AG08395 (cell line): ENCODE data around the gene PTPRN2.
"Not testable (repeated sequence)": the region's sequence is repeated elsewhere in the genome, so short reads cannot be mapped to it uniquely, and the experiment has no call there.

Experiments used
- DNase-seq: peaks from one replicate; pipeline ENCODE4 v3.0.0; 2012; ENCODE audit warnings: mixed read lengths, low spot score

PTPRN2 gene

DNA sequence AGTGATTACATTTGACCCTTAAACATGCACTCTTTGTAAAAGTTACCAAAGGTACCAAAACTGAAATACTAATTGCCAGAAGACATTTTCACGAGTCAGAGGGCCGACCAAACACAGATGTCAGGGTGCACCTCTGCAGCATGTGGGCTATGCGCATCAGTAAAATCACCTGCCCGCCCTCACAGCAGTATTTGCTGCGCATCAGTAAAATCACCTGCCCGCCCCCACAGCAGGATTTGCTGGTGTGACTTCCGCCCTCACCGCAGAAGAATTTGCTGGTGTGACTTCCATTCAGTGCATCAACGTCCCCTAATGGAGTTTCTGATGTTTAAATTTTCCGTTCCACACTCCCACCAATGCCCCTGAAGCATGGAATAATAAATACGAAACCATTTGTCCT, 202.9 kb downstream of the PTPRN2 start:
- no peak for DNase-seq

DNA sequence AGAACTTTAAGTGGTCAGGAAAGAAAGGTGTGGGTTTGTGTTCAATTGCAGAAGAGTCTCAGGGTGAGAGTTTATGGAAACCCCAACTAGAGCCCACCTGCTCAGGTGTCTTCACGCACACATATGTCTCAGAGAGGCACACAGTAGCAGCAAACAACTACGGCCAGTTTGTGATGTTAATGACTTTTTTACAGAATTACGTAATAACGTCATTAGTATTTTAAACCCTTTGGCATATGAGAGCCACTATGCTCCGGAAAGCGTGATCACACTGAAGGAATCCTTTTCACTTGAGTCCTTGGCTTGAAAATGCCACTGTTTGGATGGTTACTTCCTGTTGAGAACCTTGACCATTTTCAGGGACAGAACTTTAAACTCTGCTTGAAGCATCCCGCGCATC, 204.0 kb downstream of the PTPRN2 start:
- DNase-seq: no peak

DNA sequence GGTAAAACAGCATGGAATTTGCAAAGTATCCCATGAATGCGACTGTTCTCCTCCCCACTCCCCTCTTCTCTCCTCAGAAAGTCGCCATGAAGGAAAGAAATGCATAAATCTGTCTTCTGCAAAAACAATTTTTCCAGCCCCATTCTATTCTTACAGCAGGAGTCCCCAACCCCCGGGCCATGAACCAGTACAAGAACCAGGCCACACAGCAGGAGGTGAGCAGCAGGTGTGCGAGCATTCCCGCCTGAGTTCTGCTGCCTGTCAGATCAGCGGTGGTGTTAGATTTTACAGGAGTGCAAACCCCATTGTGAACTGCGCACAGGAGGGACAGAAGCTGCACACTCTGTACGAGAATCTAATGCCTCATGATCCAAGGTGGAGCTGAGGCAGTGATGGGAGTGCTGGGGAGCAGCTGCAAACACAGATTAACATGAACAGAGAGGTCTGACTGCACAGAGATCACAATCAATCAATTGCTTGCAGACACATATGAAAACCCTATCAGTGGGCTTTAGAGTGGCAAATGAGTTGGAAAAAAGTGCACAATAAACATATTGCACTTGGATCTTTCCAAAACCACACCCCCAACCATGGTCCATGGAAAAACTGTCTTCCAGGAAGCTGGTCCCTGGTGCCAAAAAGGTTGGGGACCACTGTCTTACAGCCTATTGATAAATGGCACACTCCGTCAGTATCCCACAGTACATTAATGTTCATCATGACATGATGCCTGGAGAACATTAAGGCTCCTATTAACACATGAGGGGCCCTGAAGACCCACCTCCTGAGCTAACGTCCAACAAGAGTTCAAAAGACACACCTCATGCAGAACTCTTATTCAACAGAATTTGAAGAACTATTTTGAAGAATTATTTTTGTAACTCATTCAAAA, 205.0 kb downstream of the PTPRN2 start:
- no peak for DNase-seq

DNA sequence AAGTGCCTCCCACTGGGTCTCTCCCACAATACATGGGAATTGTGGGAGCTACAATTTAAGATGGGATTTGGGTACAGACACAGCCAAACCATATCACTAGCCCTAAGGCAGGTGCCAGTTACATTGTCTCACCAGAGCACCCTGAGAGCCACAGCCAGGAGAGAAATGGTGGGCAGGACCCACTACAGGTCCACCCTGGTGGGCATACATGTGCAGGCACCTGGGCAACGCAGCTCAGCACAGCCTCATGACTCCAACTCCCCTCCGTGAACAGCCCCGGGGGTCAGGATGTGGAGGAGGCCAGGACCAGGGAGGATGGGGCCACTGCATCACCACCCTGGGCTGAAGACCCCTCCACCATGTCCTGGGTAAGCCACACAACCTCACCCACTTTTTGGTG, 205.7 kb downstream of the PTPRN2 start:
- DNase-seq: no peak

DNA sequence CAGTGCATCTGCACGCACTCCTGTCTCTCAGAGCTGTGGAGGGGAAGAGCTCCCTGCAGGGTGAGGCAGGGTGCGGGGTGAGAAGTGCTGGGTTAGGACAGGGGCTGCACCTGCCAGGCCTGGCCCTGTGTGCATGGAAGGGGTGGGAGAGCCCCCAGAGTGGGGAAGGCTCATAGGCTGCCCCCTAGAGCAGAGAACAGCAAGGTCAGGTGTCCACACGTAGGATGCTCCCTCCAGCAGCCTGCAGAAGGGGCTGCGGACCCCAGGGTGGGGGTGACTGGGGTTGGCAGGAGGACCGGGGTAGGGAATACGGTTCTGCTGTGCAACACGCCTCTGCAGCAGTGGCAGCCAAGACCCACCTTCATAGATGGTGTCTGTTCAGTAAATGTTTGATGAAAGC, 208.6 kb downstream of the PTPRN2 start:
- DNase-seq: no peak

DNA sequence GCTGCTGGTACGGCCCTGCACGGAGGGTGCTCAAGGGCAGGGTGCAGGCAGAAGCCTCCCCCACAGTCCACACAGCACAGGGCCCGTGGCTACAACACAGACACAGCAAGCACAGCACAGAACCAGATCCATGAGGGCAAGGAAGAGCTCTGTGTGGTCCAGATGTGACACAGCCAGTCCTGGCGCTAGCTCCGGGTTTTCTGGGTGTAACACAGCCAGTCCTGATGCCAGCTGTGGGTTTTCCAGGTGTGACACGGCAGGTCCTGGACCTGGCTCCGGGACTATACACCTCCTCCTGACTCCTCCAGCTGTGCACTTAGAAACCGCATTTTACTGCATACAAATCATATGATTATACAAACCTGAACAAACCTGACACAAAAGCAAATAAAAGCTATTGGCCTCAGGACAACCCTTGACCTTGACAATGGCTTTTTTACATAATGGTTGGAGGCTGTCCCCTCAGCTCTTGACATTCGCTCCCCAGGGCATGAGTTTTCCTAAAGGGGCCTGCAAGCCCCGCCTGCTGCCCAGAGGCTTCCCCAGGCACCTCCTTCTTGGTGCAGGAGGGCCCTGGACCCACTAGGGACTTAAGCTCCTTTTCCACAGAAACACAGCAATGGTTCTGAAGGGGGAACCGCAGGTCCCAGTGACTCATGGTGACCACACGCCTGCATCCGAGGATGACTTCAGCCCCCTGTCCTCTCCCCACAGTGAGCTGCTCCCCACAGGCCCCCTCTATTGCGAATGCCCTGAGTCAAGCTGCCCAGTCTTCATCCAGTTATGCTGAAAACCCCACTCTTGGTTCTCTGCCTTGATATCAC, 209.6 kb downstream of the PTPRN2 start:
- no peak for DNase-seq

DNA sequence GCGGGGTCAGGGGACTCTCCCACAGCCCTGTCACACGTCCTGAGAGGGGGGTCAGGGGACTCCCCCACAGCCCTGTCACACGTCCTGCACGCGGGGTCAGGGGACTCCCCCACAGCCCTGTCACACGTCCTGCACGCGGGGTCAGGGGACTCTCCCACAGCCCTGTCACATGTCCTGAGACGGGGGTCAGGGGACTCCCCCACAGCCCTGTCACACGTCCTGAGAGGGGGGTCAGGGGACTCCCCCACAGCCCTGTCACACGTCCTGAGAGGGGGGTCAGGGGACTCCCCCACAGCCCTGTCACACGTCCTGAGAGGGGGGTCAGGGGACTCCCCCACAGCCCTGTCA, 210.8 kb downstream of the PTPRN2 start:
- DNase-seq: not testable (repeated sequence)

DNA sequence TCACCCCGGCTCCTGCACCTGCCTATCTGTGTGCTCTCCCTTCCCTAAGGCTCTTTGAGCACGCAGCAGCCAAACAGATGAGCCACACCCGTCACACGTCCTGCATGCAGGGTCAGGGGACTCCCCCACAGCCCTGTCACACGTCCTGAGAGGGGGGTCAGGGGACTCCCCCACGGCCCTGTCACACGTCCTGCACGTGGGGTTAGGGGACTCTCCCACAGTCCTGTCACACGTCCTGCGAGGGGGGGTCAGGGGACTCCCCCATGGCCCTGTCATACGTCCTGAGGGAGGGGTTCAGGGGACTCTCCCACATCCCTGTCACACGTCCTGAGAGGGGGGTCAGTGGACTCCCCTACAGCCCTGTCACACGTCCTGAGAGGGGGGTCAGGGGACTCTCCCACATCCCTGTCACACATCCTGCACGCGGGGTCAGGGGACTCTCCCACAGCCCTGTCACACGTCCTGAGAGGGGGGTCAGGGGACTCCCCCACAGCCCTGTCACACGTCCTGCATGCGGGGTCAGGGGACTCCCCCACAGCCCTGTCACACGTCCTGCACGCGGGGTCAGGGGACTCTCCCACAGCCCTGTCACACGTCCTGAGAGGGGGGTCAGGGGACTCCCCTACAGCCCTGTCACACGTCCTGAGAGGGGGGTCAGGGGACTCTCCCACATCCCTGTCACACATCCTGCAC, 211.3 kb downstream of the PTPRN2 start:
- not testable (repeated sequence) for DNase-seq

DNA sequence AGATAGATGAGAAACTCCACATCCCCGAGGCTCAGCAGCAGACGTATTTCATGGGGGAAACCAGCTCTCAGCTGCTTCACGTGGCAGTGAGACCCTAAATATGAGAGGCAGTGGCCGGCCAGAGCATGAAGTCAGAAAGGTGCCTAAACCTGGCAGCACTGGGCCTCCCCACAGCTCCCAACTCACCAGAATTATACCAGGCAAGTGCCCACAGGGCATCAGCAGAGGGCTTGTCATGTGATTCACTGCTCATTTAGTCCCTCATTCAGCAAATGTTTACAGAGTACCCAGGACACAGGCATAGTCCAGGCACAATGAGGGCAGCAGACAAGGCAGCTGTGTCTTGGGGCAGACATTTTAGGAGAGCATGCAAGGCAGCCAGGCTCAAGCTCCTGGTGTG, 212.6 kb downstream of the PTPRN2 start:
- no peak for DNase-seq

DNA sequence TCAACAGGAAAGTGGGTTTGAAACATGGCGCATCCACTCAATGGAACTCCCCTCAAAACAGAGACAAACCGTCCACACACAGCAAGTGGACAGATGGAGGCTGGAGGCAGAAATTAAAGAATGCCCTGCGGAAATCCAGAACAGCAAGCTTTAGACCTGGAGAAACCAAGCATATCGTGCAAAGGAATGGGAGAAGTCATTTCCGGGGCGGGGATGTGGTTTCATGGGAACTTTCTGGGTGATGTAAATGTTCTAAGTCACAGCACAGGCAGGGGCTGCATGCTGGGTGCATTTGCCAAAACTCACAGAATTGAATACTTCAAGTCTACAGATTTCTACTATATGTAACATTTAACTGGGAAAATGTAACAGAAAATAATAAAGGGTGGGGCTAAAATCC, 213.0 kb downstream of the PTPRN2 start:
- no peak for DNase-seq

DNA sequence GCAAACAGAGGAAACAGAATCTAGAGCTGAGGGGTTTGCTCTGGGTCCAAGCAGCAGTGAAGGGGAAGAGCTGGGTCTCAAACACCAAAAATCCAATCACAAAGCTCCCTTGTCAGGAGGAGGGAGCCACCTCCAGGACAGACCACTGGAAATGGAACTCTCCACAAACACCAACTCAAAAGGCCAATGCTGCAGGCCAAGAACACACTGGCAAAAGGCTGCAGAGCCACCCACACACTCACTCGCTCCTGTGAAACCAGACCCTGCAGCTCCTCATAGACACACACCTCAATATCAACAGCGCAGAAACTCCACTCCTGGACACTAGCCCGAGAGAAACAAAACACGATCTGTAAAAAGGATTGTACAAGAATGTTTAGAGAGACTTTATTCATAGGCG, 213.5 kb downstream of the PTPRN2 start:
- no peak for DNase-seq

DNA sequence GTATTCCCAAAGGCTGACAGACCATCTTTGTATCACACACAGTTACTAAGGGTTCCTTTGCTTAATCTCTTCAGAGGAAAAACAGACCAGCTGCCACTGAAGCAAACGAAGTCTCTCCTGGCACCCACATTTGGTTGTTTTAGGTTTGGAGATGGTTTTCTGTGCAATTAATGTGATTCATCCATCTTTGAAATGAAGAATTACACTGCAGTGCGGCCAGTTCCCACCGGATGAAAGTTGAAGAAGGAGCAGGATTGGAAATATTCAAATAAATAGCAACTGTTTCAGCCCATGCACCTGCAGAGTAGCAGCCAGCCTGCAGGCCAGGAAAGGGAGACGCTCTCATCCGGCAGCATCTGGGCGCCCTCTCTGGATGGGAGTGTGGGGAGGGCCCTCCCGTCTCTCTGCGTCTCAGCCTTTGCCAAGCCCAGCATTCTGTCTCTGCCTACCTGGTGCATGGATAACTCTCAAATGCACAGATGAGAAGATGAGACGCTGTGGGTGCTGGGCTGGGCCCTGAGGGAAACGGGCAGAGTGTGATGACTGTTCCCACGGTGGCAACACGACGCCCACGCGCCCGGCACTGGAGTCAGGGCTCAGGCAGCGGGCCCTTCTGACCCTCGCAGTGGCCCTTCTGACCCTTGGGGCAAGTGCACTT, 214.0 kb downstream of the PTPRN2 start:
- no peak for DNase-seq

DNA sequence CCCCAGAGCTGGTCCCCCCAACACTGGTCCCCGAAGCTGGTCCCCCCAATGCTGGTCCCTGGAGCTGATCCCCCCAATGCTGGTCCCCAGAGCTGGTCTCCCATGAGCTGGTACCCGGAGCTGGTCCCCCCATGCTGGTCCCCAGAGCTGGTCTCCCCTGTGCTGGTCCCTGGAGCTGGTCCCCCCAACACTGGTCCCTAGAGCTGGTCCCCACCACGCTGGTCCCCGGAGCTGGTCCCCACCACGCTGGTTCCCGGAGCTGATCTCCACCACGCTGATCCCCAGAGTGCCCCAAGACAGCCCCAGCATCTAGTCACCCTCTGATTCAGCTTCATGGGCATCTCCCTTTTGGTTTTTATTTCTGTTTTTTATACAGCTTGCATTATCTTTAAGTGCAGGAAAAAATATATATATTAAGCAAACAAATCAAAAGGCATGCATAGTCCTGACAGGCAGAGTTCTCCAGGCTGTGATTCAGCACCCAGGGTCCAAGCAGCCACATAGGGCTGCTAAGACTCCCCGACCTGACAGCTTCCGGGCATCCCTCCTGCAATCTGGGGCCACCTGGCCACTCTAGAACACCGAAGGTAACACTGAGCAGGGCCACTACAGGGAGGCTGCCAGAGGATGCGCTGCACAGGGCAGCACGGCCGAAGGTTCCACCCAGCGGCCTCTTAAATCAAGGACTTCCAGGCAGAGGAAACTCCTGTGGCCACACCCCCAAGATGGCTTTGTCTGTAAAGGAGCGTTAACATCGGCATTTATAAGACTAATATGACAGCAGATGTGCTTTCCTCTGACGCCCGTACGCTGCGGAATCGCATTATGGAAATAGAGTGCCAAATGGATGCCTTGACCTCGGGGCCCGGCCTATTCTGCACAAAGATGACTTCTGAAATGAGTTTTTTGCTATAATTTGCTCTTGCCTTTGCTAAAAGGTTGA, 215.0 kb downstream of the PTPRN2 start:
- no peak for DNase-seq

DNA sequence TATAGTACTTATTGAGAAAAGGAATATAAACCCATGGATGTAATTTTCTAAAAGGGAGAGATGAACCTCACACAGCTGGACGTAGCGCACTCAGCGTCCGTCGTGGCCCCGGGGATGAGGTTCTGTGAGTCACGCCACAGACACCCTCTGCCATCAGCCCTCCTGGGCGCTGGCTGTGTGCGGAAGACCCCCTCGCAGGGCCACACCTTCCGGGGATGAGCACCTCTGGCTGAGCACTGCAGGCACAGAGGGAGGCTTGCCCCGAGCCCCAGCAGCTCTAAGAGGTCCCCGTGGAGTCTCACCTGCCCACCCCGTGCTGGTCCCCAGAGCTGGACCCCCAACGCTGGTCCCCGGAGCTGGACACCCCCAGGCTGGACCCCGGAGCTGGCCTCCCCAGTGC, 215.8 kb downstream of the PTPRN2 start:
- no peak for DNase-seq

DNA sequence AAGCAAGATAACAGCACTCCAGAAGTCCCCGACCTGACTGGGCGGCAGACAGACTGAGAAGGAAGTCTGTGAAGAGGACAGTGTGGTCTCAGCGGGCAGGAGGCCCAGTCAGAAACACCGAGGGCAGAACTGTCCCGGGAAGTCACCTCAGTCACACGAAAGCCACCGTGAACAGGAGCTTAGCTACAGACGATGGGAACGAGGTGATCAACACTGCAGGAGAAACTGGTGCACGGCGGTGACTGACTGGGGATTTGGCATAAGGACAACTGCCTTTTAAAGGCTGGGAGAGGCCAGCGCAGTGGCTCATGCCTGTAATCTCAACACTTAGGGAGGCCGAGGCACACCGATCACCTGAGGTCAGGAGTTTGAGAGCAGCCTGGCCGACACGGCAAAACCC, 217.8 kb downstream of the PTPRN2 start:
- no peak for DNase-seq

DNA sequence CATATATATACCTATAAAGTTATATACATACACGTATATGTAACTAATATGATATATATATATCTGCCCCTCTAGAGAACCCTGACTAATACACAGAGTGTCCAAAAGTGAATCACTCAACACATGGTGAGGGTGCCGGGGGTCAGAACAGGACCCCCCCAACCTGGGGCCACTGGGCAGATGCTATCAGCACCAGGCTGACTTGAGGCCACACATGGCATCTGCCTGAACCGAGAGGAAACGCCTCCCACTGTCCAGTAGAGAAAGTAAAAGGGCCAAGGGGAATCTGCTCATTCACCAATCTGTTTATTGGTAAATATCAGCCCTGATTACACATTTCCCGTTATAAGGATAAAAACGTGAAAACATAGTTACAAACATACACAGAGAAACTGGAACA, 218.3 kb downstream of the PTPRN2 start:
- DNase-seq: no peak

DNA sequence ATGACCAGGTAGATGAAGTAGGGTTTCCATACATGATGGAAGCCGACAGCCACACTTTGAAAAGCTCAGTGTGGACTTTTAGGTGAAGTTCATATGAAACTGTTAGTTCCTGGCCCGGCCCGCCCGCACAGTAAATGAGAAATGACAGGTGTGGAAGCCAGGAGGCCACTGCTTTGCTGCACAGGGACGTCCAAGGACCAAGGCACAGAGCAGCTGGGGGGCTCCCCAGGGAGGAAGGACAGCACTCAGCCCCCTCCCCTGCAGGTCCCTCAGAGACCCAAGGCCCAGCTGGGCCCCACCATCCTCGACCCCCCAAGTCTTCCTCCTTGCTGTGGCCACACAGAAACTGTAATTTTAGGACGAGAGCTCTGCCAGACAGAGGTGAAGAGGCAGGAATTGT, 219.2 kb downstream of the PTPRN2 start:
- no peak for DNase-seq

DNA sequence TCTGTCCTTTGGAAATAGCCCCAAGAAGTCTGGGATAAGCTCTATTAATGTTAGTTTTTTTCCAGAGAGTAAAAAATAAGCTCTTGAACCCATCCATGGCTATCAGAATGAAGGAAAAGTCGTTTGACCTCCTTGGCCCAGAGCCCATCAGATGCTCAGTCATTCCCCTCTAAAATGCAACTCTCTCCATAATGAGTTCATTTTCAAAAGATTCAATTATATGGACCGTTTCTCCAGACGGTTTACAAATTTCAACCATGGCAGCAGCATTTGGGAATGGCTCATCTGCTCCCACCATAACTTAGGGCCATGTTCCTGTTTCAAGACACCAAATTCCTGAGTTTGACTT, 220.0 kb downstream of the PTPRN2 start:
- no peak for DNase-seq

DNA sequence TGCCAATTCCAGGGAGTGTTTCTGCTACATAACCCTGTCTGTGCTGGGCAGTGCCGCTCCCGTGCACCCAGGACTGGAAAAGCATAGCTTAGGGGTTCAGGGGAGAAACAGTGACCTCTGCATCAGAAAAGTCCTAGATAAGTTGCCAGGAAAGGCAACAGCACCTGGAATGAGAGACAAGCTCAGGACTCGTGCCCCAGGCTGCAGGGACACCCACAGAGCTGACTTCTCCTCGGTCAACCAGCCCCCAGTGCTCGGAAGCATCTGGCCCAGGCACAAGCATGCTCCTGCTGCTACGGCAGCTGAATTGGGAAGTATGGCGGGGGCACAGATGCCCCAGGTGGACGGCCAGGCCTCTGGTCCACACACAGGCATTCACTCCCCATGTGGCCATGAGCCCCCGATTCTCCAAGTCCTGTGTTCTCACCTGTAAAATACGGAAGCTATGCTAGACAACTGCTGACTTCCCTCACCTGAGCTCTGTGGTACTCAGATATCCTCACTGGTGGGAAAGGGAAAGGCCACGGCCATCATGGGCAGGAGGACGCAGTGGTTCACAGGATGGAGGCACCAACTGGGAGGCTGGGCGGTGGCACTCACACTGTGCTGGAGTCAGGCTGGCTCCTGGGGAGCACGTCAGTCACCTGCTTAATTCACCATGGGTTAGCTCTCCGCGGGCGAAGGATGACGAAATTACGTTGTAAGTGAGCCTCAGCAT, 220.5 kb downstream of the PTPRN2 start:
- no peak for DNase-seq

DNA sequence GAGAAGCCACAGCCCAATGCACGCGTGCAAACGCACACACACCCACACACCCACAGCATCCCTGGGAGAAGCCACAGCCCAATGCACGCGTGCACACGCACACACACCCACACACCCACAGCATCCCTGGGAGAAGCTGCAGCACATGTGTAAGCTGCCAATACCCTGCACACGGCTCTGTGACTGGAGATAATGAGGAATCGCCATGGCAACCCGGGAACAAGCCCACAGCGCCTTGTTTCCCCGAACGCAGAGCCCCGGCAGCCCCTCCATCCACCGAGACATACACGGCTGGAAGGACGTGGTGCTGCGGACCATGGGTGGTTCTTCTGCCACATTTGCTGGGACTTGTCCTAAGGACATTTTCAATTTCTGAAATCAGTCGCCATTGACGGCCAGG, 221.3 kb downstream of the PTPRN2 start:
- no peak for DNase-seq

DNA sequence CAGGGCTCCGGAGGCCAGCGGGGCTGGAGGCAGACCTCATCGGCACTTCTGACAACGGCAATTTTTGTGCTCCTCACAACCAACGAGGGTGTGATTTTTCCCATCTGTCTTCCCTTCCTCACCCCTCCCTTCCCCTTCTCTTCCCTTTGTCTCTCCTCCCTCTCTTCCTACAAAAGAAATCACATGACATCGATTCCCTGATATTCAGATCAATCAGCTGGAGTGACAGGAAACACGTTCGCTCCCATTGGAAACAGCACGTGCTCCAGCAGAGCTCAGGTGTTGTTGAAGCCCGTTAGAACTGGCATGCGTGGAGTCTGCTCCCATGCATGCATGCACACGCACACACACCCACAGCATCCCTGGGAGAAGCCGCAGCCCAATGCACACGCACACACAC, 222.4 kb downstream of the PTPRN2 start:
- DNase-seq: no peak
